ENCODE data around the gene PRDM2.

The PRDM2 gene

GRCh38 chr1:13855554-13855953 is 155.6 kb downstream of the PRDM2 start:
- Histone ChIP-seq H3K4me3 (ENCODE audit: low read depth, low read length) (no peak overlapping the region), H3K27me3 (ENCODE audit: control insufficient read depth, insufficient read depth, low read length) (peaks cover 4% of the 10 kb centered on the region; the same call in 1 of the 2 replicates), H3K27ac (ENCODE audit: low read depth, low read length) (no peak overlapping the region), H3K9me3 (ENCODE audit: control insufficient read depth, insufficient read depth, low read depth, low read length) (peaks cover 32% of the 10 kb centered on the region), H3K9ac (ENCODE audit: low read length) (no peak overlapping the region), H3K4me1 (ENCODE audit: control insufficient read depth, insufficient read depth, low read length) (no peaks in the 10 kb centered on the region), H3K36me3 (ENCODE audit: control insufficient read depth, insufficient read depth, low read length) (no peaks in the 10 kb centered on the region)

GRCh38 chr1:13860031-13860430 is 160.0 kb downstream of the PRDM2 start:
- no peaks in the 10 kb centered on the region for H3K36me3 ChIP-seq (ENCODE audit: control insufficient read depth, insufficient read depth, low read length)
- peaks cover 22% of the 10 kb centered on the region for H3K9me3 ChIP-seq (ENCODE audit: control insufficient read depth, insufficient read depth, low read depth, low read length)
- no peak overlapping the region for H3K9ac ChIP-seq (ENCODE audit: low read length)
- no peak overlapping the region for H3K27ac ChIP-seq (ENCODE audit: low read depth, low read length)
- no peaks in the 10 kb centered on the region for H3K4me1 ChIP-seq (ENCODE audit: control insufficient read depth, insufficient read depth, low read length)
- peaks cover 11% of the 10 kb centered on the region for H3K27me3 ChIP-seq (ENCODE audit: control insufficient read depth, insufficient read depth, low read length)
- H3K4me3 ChIP-seq (ENCODE audit: low read depth, low read length): no peak overlapping the region

- Histone ChIP-seq H3K4me1 (ENCODE audit: control insufficient read depth, insufficient read depth, low read length) (no peaks in the 10 kb centered on the region), H3K27me3 (ENCODE audit: control insufficient read depth, insufficient read depth, low read length) (peaks cover 33% of the 10 kb centered on the region), H3K9me3 (ENCODE audit: control insufficient read depth, insufficient read depth, low read depth, low read length) (no peaks in the 10 kb centered on the region), H3K36me3 (ENCODE audit: control insufficient read depth, insufficient read depth, low read length) (no peaks in the 10 kb centered on the region), H3K27ac (ENCODE audit: low read depth, low read length) (no peak overlapping the region), H3K4me3 (ENCODE audit: low read depth, low read length) (no peak overlapping the region), H3K9ac (ENCODE audit: low read length) (no peak overlapping the region)
Measured at GRCh38 chr1:13864760-13865159, 164.8 kb downstream of the PRDM2 start.

- Histone ChIP-seq H3K4me3 (ENCODE audit: low read depth, low read length) (no peak overlapping the region), H3K9me3 (ENCODE audit: control insufficient read depth, insufficient read depth, low read depth, low read length) (no peaks in the 10 kb centered on the region), H3K9ac (ENCODE audit: low read length) (no peak overlapping the region), H3K4me1 (ENCODE audit: control insufficient read depth, insufficient read depth, low read length) (no peaks in the 10 kb centered on the region), H3K27me3 (ENCODE audit: control insufficient read depth, insufficient read depth, low read length) (peaks cover 30% of the 10 kb centered on the region), H3K36me3 (ENCODE audit: control insufficient read depth, insufficient read depth, low read length) (no peaks in the 10 kb centered on the region), H3K27ac (ENCODE audit: low read depth, low read length) (no peak overlapping the region)
Measured at GRCh38 chr1:13865851-13866250, 165.9 kb downstream of the PRDM2 start.

GRCh38 chr1:13867603-13868002 is 167.6 kb downstream of the PRDM2 start:
- no peaks in the 10 kb centered on the region for H3K9me3 ChIP-seq (ENCODE audit: control insufficient read depth, insufficient read depth, low read depth, low read length)
- H3K9ac ChIP-seq (ENCODE audit: low read length): no peak overlapping the region
- no peaks in the 10 kb centered on the region for H3K4me1 ChIP-seq (ENCODE audit: control insufficient read depth, insufficient read depth, low read length)
- H3K27ac ChIP-seq (ENCODE audit: low read depth, low read length): no peak overlapping the region
- H3K4me3 ChIP-seq (ENCODE audit: low read depth, low read length): no peak overlapping the region
- H3K36me3 ChIP-seq (ENCODE audit: control insufficient read depth, insufficient read depth, low read length): no peaks in the 10 kb centered on the region
- H3K27me3 ChIP-seq (ENCODE audit: control insufficient read depth, insufficient read depth, low read length): peaks cover 39% of the 10 kb centered on the region

GRCh38 chr1:13869172-13869797 is 169.3 kb downstream of the PRDM2 start:
- Histone ChIP-seq H3K4me1 (ENCODE audit: control insufficient read depth, insufficient read depth, low read length) (no peaks in the 10 kb centered on the region), H3K27me3 (ENCODE audit: control insufficient read depth, insufficient read depth, low read length) (peaks cover 36% of the 10 kb centered on the region), H3K4me3 (ENCODE audit: low read depth, low read length) (no peak overlapping the region), H3K36me3 (ENCODE audit: control insufficient read depth, insufficient read depth, low read length) (no peaks in the 10 kb centered on the region), H3K9ac (ENCODE audit: low read length) (no peak overlapping the region), H3K27ac (ENCODE audit: low read depth, low read length) (no peak overlapping the region), H3K9me3 (ENCODE audit: control insufficient read depth, insufficient read depth, low read depth, low read length) (no peaks in the 10 kb centered on the region)

GRCh38 chr1:13871413-13871812 is 171.4 kb downstream of the PRDM2 start:
- Histone ChIP-seq H3K9ac (ENCODE audit: low read length) (no peak overlapping the region), H3K4me1 (ENCODE audit: control insufficient read depth, insufficient read depth, low read length) (no peaks in the 10 kb centered on the region), H3K27me3 (ENCODE audit: control insufficient read depth, insufficient read depth, low read length) (peaks cover 36% of the 10 kb centered on the region), H3K36me3 (ENCODE audit: control insufficient read depth, insufficient read depth, low read length) (no peaks in the 10 kb centered on the region), H3K4me3 (ENCODE audit: low read depth, low read length) (no peak overlapping the region), H3K27ac (ENCODE audit: low read depth, low read length) (no peak overlapping the region), H3K9me3 (ENCODE audit: control insufficient read depth, insufficient read depth, low read depth, low read length) (no peaks in the 10 kb centered on the region)

- H3K27me3 ChIP-seq (ENCODE audit: control insufficient read depth, insufficient read depth, low read length): peaks cover 35% of the 10 kb centered on the region
- no peak overlapping the region for H3K4me3 ChIP-seq (ENCODE audit: low read depth, low read length)
- no peak overlapping the region for H3K27ac ChIP-seq (ENCODE audit: low read depth, low read length)
- no peak overlapping the region for H3K9ac ChIP-seq (ENCODE audit: low read length)
- no peaks in the 10 kb centered on the region for H3K36me3 ChIP-seq (ENCODE audit: control insufficient read depth, insufficient read depth, low read length)
- no peaks in the 10 kb centered on the region for H3K4me1 ChIP-seq (ENCODE audit: control insufficient read depth, insufficient read depth, low read length)
- no peaks in the 10 kb centered on the region for H3K9me3 ChIP-seq (ENCODE audit: control insufficient read depth, insufficient read depth, low read depth, low read length)
Measured at GRCh38 chr1:13871886-13872285, 171.9 kb downstream of the PRDM2 start.

- Histone ChIP-seq H3K4me1 (ENCODE audit: control insufficient read depth, insufficient read depth, low read length) (no peaks in the 10 kb centered on the region), H3K27me3 (ENCODE audit: control insufficient read depth, insufficient read depth, low read length) (peaks cover 37% of the 10 kb centered on the region), H3K27ac (ENCODE audit: low read depth, low read length) (no peak overlapping the region), H3K4me3 (ENCODE audit: low read depth, low read length) (no peak overlapping the region), H3K9ac (ENCODE audit: low read length) (no peak overlapping the region), H3K9me3 (ENCODE audit: control insufficient read depth, insufficient read depth, low read depth, low read length) (no peaks in the 10 kb centered on the region), H3K36me3 (ENCODE audit: control insufficient read depth, insufficient read depth, low read length) (no peaks in the 10 kb centered on the region)
Measured at GRCh38 chr1:13873032-13873431, 173.0 kb downstream of the PRDM2 start.

Data from HUES6 (cell line).